H1 (cell line): Measurements from ENCODE around the gene S100A14. TPM values are rescaled to one million over a fixed set of nuclear protein-coding genes. Genes with fewer than 3 reads are reported as not detected.
A peak's percentile ranks its signal among the peaks of the same experiment; 100 is the strongest.

Experiments used
- CTCF ChIA-PET: fragments of 300-600 bp; sonication (Branson Sonifier 250); formaldehyde crosslinking; loops from one replicate; lab custom pipeline; 2021; ENCODE audit not compliant: partially characterized antibody; lab: Charles Lee
- POLR2A ChIA-PET: fragments of 300-600 bp; sonication (Branson Sonifier 250); formaldehyde crosslinking; loops from one replicate; lab custom pipeline; 2021; ENCODE audit warnings: inconsistent platforms; ENCODE audit not compliant: partially characterized antibody; lab: Charles Lee
- DNase-seq, 2 experiments: peaks; one replicate each; pipeline versions ENCODE4 v3.0.0 to v3.0.0-alpha.2; 2010 to 2022; ENCODE audit warnings: low spot score in 2 of 2, low read depth in 1 of 2, mixed read lengths in 1 of 2
- FAIRE-seq: peaks from 2 replicates; lab custom pipeline; 2011; peaks lifted over from hg19 to GRCh38; lab: Jason Lieb, UNC
- H2AFZ ChIP-seq: 2 replicates; pipeline ENCODE4 v1.8.1; 2012; ENCODE audit warnings: low read length, inconsistent platforms
- H2AK5ac ChIP-seq: 2 replicates; pipeline ENCODE4 v1.6.1; 2013; ENCODE audit warnings: low read depth, low read length
- H2BK120ac ChIP-seq: replicated peaks from 2 replicates; pipeline ENCODE3; 2013; ENCODE audit warnings: low read depth, low read length, inconsistent platforms
- H2BK12ac ChIP-seq: 2 replicates; pipeline ENCODE4 v1.6.1; 2013; ENCODE audit warnings: low read depth, low read length
- H2BK15ac ChIP-seq: 2 replicates; pipeline ENCODE4 v1.6.1; 2013; ENCODE audit warnings: low read length
- H2BK20ac ChIP-seq: 2 replicates; pipeline ENCODE4 v1.6.1; 2013; ENCODE audit warnings: low read length
- H2BK5ac ChIP-seq: 2 replicates; pipeline ENCODE4 v1.6.1; 2013; ENCODE audit warnings: low read depth, low read length
- H3K14ac ChIP-seq: 2 replicates; pipeline ENCODE4 v1.6.1; 2013; ENCODE audit warnings: inconsistent platforms; ENCODE audit not compliant: insufficient read length
- H3K18ac ChIP-seq: 2 replicates; pipeline ENCODE4 v1.6.1; 2013; ENCODE audit warnings: low read length; ENCODE audit errors: extremely low read depth
- H3K23ac ChIP-seq: 2 replicates; pipeline ENCODE4 v1.6.1; 2013; ENCODE audit warnings: inconsistent platforms; ENCODE audit not compliant: insufficient read length
- H3K23me2 ChIP-seq: 2 replicates; pipeline ENCODE4 v1.6.1; 2013; ENCODE audit warnings: low read depth, low read length
- H3K27ac ChIP-seq: 2 replicates; pipeline ENCODE4 v1.6.1; 2011; ENCODE audit warnings: low read depth, low read length, inconsistent platforms
- H3K27me3 ChIP-seq, 4 experiments: replicated peaks in 1 of 4; 1 replicate in 1 of 4; 2 replicates in 3 of 4; pipeline versions ENCODE4 v1.6.1 to v1.8.1; 2011 to 2013; ENCODE audit warnings: low read length in 3 of 4, mild to moderate bottlenecking in 3 of 4, inconsistent platforms in 2 of 4, mixed read lengths in 2 of 4, moderate library complexity in 1 of 4; ENCODE audit not compliant: control insufficient read depth in 3 of 4, insufficient read depth in 3 of 4; ENCODE audit errors: extremely low read depth in 1 of 4
- H3K36me3 ChIP-seq, 4 experiments: 2 replicates each; pipeline versions ENCODE4 v1.6.1 to v1.8.1; 2011 to 2013; ENCODE audit warnings: mild to moderate bottlenecking in 4 of 4, low read length in 3 of 4, moderate library complexity in 2 of 4, control low read depth in 1 of 4, inconsistent platforms in 1 of 4; ENCODE audit not compliant: insufficient read depth in 4 of 4, control insufficient read depth in 2 of 4
- H3K4ac ChIP-seq: replicated peaks from 2 replicates; pipeline ENCODE3; 2013; ENCODE audit warnings: low read length, low read depth, mixed read lengths, inconsistent platforms; ENCODE audit not compliant: insufficient read length
- H3K4me1 ChIP-seq, 4 experiments: replicated peaks in 1 of 4; 1 replicate in 1 of 4; 2 replicates in 3 of 4; pipeline versions ENCODE4 v1.6.1 to v1.8.1; 2011 to 2013; ENCODE audit warnings: low read length in 3 of 4, inconsistent platforms in 2 of 4, mixed read lengths in 1 of 4; ENCODE audit not compliant: insufficient read depth in 4 of 4, control insufficient read depth in 3 of 4
- H3K4me2 ChIP-seq, 2 experiments: 2 replicates each; pipeline versions ENCODE4 v1.6.1 to v1.8.1; 2011 to 2013; ENCODE audit warnings: low read depth in 2 of 2, low read length in 2 of 2, control low read depth in 1 of 2, inconsistent platforms in 1 of 2, mild to moderate bottlenecking in 1 of 2; ENCODE audit not compliant: insufficient read depth in 1 of 2
- H3K4me3 ChIP-seq, 4 experiments: fragments of 200-600, 300-600 bp in 1 of 4; sonication (generic), shearing (Covaris generic), sonication (Bioruptor Twin) in 1 of 4; 2 replicates each; pipeline versions ENCODE4 v1.5.1 to v1.8.1; 2011 to 2016; ENCODE audit warnings: low read length in 4 of 4, low read depth in 3 of 4, control low read depth in 2 of 4, inconsistent platforms in 2 of 4, mild to moderate bottlenecking in 2 of 4, mixed read lengths in 1 of 4, moderate library complexity in 1 of 4; ENCODE audit not compliant: insufficient read depth in 2 of 4; ENCODE audit errors: extremely low read depth in 1 of 4
- H3K56ac ChIP-seq: replicated peaks from 2 replicates; pipeline ENCODE3; 2013; ENCODE audit warnings: low read depth, mild to moderate bottlenecking, mixed read lengths, low read length, inconsistent platforms; ENCODE audit not compliant: insufficient read length
- H3K79me1 ChIP-seq: 2 replicates; pipeline ENCODE4 v1.6.1; 2013; ENCODE audit warnings: low read depth, low read length, control low read depth
- H3K79me2 ChIP-seq, 2 experiments: 2 replicates each; pipeline versions ENCODE4 v1.6.1 to v1.8.1; 2012 to 2013; ENCODE audit warnings: low read length in 2 of 2, mild to moderate bottlenecking in 2 of 2, inconsistent platforms in 1 of 2; ENCODE audit not compliant: insufficient read depth in 2 of 2, control insufficient read depth in 1 of 2
- H3K9ac ChIP-seq, 4 experiments: replicated peaks in 1 of 4; 1 replicate in 1 of 4; 2 replicates in 3 of 4; pipeline versions ENCODE4 v1.6.1 to v1.8.1; 2011 to 2013; ENCODE audit warnings: low read depth in 3 of 4, low read length in 3 of 4, control low read depth in 2 of 4, mild to moderate bottlenecking in 2 of 4, moderate library complexity in 2 of 4, inconsistent platforms in 1 of 4; ENCODE audit errors: extremely low read depth in 1 of 4
- H3K9me3 ChIP-seq, 2 experiments: 2 replicates each; pipeline versions ENCODE4 v1.6.1 to v1.8.1; 2012 to 2013; ENCODE audit warnings: mild to moderate bottlenecking in 2 of 2, moderate library complexity in 2 of 2, control low read depth in 1 of 2, inconsistent platforms in 1 of 2, low read depth in 1 of 2, low read length in 1 of 2, mixed read lengths in 1 of 2; ENCODE audit not compliant: insufficient read depth in 2 of 2
- H4K20me1 ChIP-seq, 2 experiments: replicated peaks in 1 of 2; 2 replicates each; pipeline versions ENCODE3 to v1.8.1; 2011 to 2013; ENCODE audit warnings: inconsistent platforms in 2 of 2, low read length in 2 of 2, mild to moderate bottlenecking in 1 of 2; ENCODE audit not compliant: insufficient read depth in 2 of 2, control insufficient read depth in 1 of 2
- H4K5ac ChIP-seq: 2 replicates; pipeline ENCODE4 v1.6.1; 2013; ENCODE audit warnings: low read length, low read depth, mixed read lengths, inconsistent platforms; ENCODE audit not compliant: insufficient read length
- H4K8ac ChIP-seq: 2 replicates; pipeline ENCODE4 v1.8.0; 2013; ENCODE audit warnings: mild to moderate bottlenecking, moderate library complexity, low read length, inconsistent platforms; ENCODE audit not compliant: insufficient read depth; ENCODE audit errors: extremely low read depth
- H4K91ac ChIP-seq: replicated peaks from 2 replicates; pipeline ENCODE3; 2013; ENCODE audit warnings: low read length, mixed read lengths, inconsistent platforms; ENCODE audit not compliant: insufficient read length
- ASH2L ChIP-seq: fragments of 200-600, 300-600 bp; sonication (generic); IDR thresholded peaks from one replicate; pipeline ENCODE4 v1.7.1; 2017; ENCODE audit warnings: low read length
- ATF3 ChIP-seq: IDR thresholded peaks from 2 replicates; pipeline ENCODE4 v1.6.1; 2011; ENCODE audit warnings: low read depth, mild to moderate bottlenecking, low read length; ENCODE audit not compliant: insufficient read depth
- EGR1 ChIP-seq: IDR thresholded peaks from 2 replicates; pipeline ENCODE4 v1.6.1; 2011; ENCODE audit warnings: low read depth, low read length, borderline replicate concordance
- EP300 ChIP-seq, 2 experiments: IDR thresholded peaks; 1 replicate in 1 of 2; 2 replicates in 1 of 2; pipeline ENCODE4 v1.6.1; 2011 to 2012; ENCODE audit warnings: low read depth in 2 of 2, low read length in 2 of 2, mild to moderate bottlenecking in 2 of 2, borderline replicate concordance in 1 of 2, inconsistent platforms in 1 of 2, moderate library complexity in 1 of 2
- GABPA ChIP-seq: IDR thresholded peaks from 2 replicates; pipeline ENCODE4 v1.6.1; 2011; ENCODE audit warnings: mild to moderate bottlenecking, low read length, moderate library complexity, borderline replicate concordance; ENCODE audit not compliant: insufficient read depth
- KDM4A ChIP-seq: IDR thresholded peaks from one replicate; pipeline ENCODE4 v1.7.1; 2012; ENCODE audit warnings: low read depth, mild to moderate bottlenecking, moderate library complexity, low read length, inconsistent platforms; ENCODE audit not compliant: severe bottlenecking
- POLR2A ChIP-seq, 2 experiments: IDR thresholded peaks; 1 replicate in 1 of 2; 2 replicates in 1 of 2; pipeline ENCODE4 v1.6.1; 2011; ENCODE audit warnings: low read depth in 2 of 2, low read length in 2 of 2, mild to moderate bottlenecking in 2 of 2; ENCODE audit errors: control extremely low read depth in 1 of 2
- RNF2 ChIP-seq: fragments of 200-900, 300-1000 bp; sonication (generic); IDR thresholded peaks from 2 replicates; pipeline ENCODE4 v1.7.1; 2016; ENCODE audit warnings: borderline replicate concordance, low read depth, mild to moderate bottlenecking, antibody characterized with exemption, low read length; ENCODE audit not compliant: poor library complexity, severe bottlenecking; ENCODE audit errors: missing control alignments
- SP4 ChIP-seq: IDR thresholded peaks from 2 replicates; pipeline ENCODE4 v1.6.1; 2012; ENCODE audit warnings: low read length, inconsistent platforms
- SRF ChIP-seq: IDR thresholded peaks from 2 replicates; pipeline ENCODE4 v1.6.1; 2011; ENCODE audit warnings: mild to moderate bottlenecking, low read depth, low read length, moderate library complexity
- SUZ12 ChIP-seq: fragments of 200-600 bp; sonication (generic); IDR thresholded peaks from 2 replicates; pipeline ENCODE4 v1.6.1; 2012; ENCODE audit warnings: mild to moderate bottlenecking, inconsistent platforms, low read length, moderate library complexity, mixed read lengths
- ZNF274 ChIP-seq: IDR thresholded peaks from 2 replicates; pipeline ENCODE4 v1.7.0; 2012; ENCODE audit warnings: low read length, borderline replicate concordance; ENCODE audit errors: extremely low read depth
- WGBS, 2 experiments: shearing (Covaris generic) in 1 of 2; methylation state at CpG; one replicate each; pipeline versions ENCODE4 v1.1.6 to v1.1.7; 2013 to 2015; ENCODE audit warnings: low lambda C conversion rate in 2 of 2, mixed read lengths in 2 of 2, inconsistent platforms in 1 of 2, low coverage in 1 of 2, missing lambda C conversion rate in 1 of 2; ENCODE audit not compliant: insufficient replicate concordance in 2 of 2, insufficient coverage in 1 of 2, insufficient read length in 1 of 2; ENCODE audit errors: extremely low coverage in 1 of 2, missing lambda C conversion rate in 1 of 2; 5-methylcytosine and 5-hydroxymethylcytosine counted together
- polyA plus RNA-seq, 7 experiments: library from polyadenylated mRNA; depleted of rRNA in 3 of 7; stranded (reverse) in 5 of 7; unstranded in 2 of 7; fragments of >200 nt in 5 of 7; fragments of 200-250 nt in 2 of 7; gene quantifications; 1 replicate in 5 of 7; 2 replicates in 1 of 7; 4 replicates in 1 of 7; pipeline versions ENCODE4 v1.2.1 to v1.2.3, GENCODE V29; 2011 to 2013; ENCODE audit warnings: missing spikeins in 2 of 7, mixed read lengths in 2 of 7
- total RNA-seq: library from RNA; stranded (reverse); fragmentation: NEBNext Ultra II Directional; extraction: Animal tissue kit (Norgen Biotek cat#: 25700); gene quantifications from 2 replicates; pipeline ENCODE4 v1.2.1, GENCODE V29; 2021

S100A14 gene
- total and polyA plus RNA-seq, 2 of the 8 experiments (the other 6 are each of a cell fraction or from before 2014, with no cell fraction given) = 1.4 to 5.3 TPM

GRCh38 chr1:153624965-153625611, 9.0 kb upstream of the S100A14 start:
- Histone ChIP-seq H3K4ac (no peak overlapping the region), H2BK20ac (no peak overlapping the region), H3K9ac (no peak overlapping the region), H2AFZ (no peak overlapping the region), H3K4me1 (peaks cover 0 to 13% (median 7%) of the 10 kb centered on the region in 4 experiments; a peak in 6 of 7 replicates), H3K4me3 (no peak overlapping the region), H4K20me1 (no peaks in the 10 kb centered on the region), H2AK5ac (no peak overlapping the region), H2BK5ac (no peak overlapping the region), H3K27ac (no peak overlapping the region), H4K5ac (no peak overlapping the region), H3K56ac (no peak overlapping the region), H3K23me2 (peaks cover 7% of the 10 kb centered on the region), H3K4me2 (no peak overlapping the region), H2BK12ac (0 out of 2 replicates have a peak overlapping the region, but pooled peaks have one; percentile 17), H3K79me1 (no peaks in the 10 kb centered on the region), H3K9me3 (no peaks in the 10 kb centered on the region), H2BK120ac (no peak overlapping the region), H3K23ac (no peak overlapping the region), H3K14ac (no peak overlapping the region), H3K36me3 (peaks cover 0 to 4% (median 1%) of the 10 kb centered on the region in 4 experiments; a peak in 3 of 8 replicates), H4K91ac (no peak overlapping the region), H3K27me3 (no peaks in the 10 kb centered on the region), H3K18ac (no peak overlapping the region), H2BK15ac (no peak overlapping the region), H3K79me2 (no peaks in the 10 kb centered on the region), H4K8ac (no peak overlapping the region)
- ChIA-PET POLR2A (interaction anchor here (1.1 to 15.6 kb wide), 7 partner anchors 9 to 35 kb away, joined by 3 to 261 read pairs (median 10); partner anchors contain the start of genes CHTOP, S100A14, S100A16 and SNAPIN), CTCF (interaction anchor here (0.6 to 10.2 kb wide), 4 partner anchors 8 to 145 kb away, joined by 5 to 115 read pairs (median 88); partner anchors contain the start of genes S100A14 and S100A6)
- FAIRE-seq (no peak), DNase-seq (no peak)
- 96% methylated on average over 10 of the region's 10 CpGs; no CpG with 5 or more reads in 1 of the 2 experiments for WGBS, 2 experiments
- no peak for TF ChIP-seq GABPA
- TF ChIP-seq RNF2 = no peak
- no peak for TF ChIP-seq EP300 (IDR thresholded peaks at IDR 0.05; ENCODE audit: borderline replicate concordance in 1 of 2, low read depth in 2 of 2, low read length in 2 of 2)
- no peak for TF ChIP-seq ZNF274
- no peak for TF ChIP-seq POLR2A (IDR thresholded peaks at IDR 0.05; ENCODE audit: control extremely low read depth in 1 of 2, low read depth in 2 of 2, low read length in 2 of 2)
- no peak for TF ChIP-seq KDM4A
- TF ChIP-seq SRF = no peak
- no peak for TF ChIP-seq SUZ12
- no peak for TF ChIP-seq EGR1
- no peak for TF ChIP-seq SP4
- TF ChIP-seq ATF3 = no peak
- TF ChIP-seq ASH2L = no peak
